Measurements from ENCODE around the gene TCEA2. TPM values are rescaled to one million over a fixed set of nuclear protein-coding genes. Genes with fewer than 3 reads are reported as not detected.
"Not testable (repeated sequence)": the region's sequence is repeated elsewhere in the genome, so short reads cannot be mapped to it uniquely, and the experiment has no call there.

The TCEA2 gene
- total RNA-seq, 1 donor from 2014 or later: 33.1 TPM

- Histone ChIP-seq H3K27ac (no peak within 1 kb of the TSS), H3K9me3 (no peaks in the 10 kb centered on the region), H3K4me3 (peak within 1 kb of the TSS; percentile 36 to 62), H3K4me1 (peaks cover 21% of the 10 kb centered on the region), H3K36me3 (no peaks in the 10 kb centered on the region), H3K27me3 (no peaks in the 10 kb centered on the region)
- TF ChIP-seq CTCF (IDR thresholded peaks at IDR 0.05) (no peak), POLR2A (IDR thresholded peaks at IDR 0.05) (no peak), POLR2AphosphoS5 (IDR thresholded peaks at IDR 0.05; ENCODE audit: insufficient read depth in 1 of 2, low read depth in 1 of 2) (no peak)
- no peak for DNase-seq (ENCODE audit: extremely low spot score in 2 of 2)
- intact Hi-C loops (cut with DNase I): no loop called here
Measured at GRCh38 chr20:64083804-64084684, 21.0 kb downstream of the TCEA2 start, which contains the start of gene LKAAEAR1. Gene LKAAEAR1, minus strand, starts transcription at chr20:64084398. Its CDS starts 179 bp downstream, at chr20:64084219.

- Histone ChIP-seq H3K4me3 (no peak overlapping the region), H3K27me3 (no peaks in the 10 kb centered on the region)
- TF ChIP-seq CTCF (IDR thresholded peaks at IDR 0.05): no peak
- no peak for TF ChIP-seq POLR2A (IDR thresholded peaks at IDR 0.05)
- TF ChIP-seq POLR2AphosphoS5 (IDR thresholded peaks at IDR 0.05; ENCODE audit: insufficient read depth in 1 of 2, low read depth in 1 of 2): no peak
Measured at GRCh38 chr20:64084685-64085152, 21.7 kb downstream of the TCEA2 start.

GRCh38 chr20:64086801-64087200 lies 23.8 kb downstream of the TCEA2 start:
- Histone ChIP-seq H3K27me3 (no peaks in the 10 kb centered on the region), H3K4me1 (peaks cover 16% of the 10 kb centered on the region), H3K4me3 (no peak overlapping the region), H3K27ac (no peak overlapping the region), H3K9me3 (no peaks in the 10 kb centered on the region), H3K36me3 (no peaks in the 10 kb centered on the region)
- DNase-seq (ENCODE audit: extremely low spot score in 2 of 2): no peak
- intact Hi-C loops (cut with DNase I): loop anchor here (5.0 kb wide), 1 partner anchor 1844 kb away; no protein-coding TSS in a partner anchor
- no peak for TF ChIP-seq POLR2AphosphoS5 (IDR thresholded peaks at IDR 0.05; ENCODE audit: insufficient read depth in 1 of 2, low read depth in 1 of 2)
- no peak for TF ChIP-seq CTCF (IDR thresholded peaks at IDR 0.05)
- no peak for TF ChIP-seq POLR2A (IDR thresholded peaks at IDR 0.05)

More at GRCh38 chr20:64084685-64085152, 21.7 kb downstream of the TCEA2 start:
- intact Hi-C loops (cut with DNase I): loop anchor here (5.0 kb wide), 1 partner anchor 1842 kb away; no protein-coding TSS in a partner anchor
- Histone ChIP-seq H3K4me1 (peaks cover 16% of the 10 kb centered on the region), H3K27ac (no peak overlapping the region), H3K36me3 (no peaks in the 10 kb centered on the region), H3K9me3 (no peaks in the 10 kb centered on the region)
- no peak for DNase-seq (ENCODE audit: extremely low spot score in 2 of 2)

GRCh38 chr20:64087226-64087825 lies 24.3 kb downstream of the TCEA2 start:
- DNase-seq (ENCODE audit: extremely low spot score in 2 of 2); H3K27me3 ChIP-seq; H3K9me3 ChIP-seq; H3K36me3 ChIP-seq; H3K4me3 ChIP-seq; H3K27ac ChIP-seq: not testable (repeated sequence)
- intact Hi-C loops (cut with DNase I): loop anchor here (5.0 kb wide), 1 partner anchor 1845 kb away; no protein-coding TSS in a partner anchor
- peaks cover 16% of the 10 kb centered on the region for H3K4me1 ChIP-seq

DNA sequence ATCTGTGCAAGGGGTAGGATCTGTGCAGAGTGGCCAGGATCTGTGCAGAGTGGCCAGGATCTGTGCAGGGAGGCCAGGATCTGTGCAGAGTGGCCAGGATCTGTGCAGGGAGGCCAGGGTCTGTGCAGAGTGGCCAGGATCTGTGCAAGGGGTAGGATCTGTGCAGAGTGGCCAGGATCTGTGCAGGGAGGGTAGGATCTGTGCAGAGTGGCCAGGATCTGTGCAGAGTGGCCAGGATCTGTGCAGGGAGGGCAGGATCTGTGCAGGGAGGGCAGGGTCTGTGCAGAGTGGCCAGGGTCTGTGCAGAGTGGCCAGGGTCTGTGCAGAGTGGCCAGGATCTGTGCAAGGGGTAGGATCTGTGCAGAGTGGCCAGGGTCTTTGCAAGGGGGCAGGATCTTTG lies 25.6 kb downstream of the TCEA2 start:
- not testable (repeated sequence) for H3K36me3 ChIP-seq; H3K27ac ChIP-seq; H3K4me3 ChIP-seq; DNase-seq (ENCODE audit: extremely low spot score in 2 of 2); H3K27me3 ChIP-seq; H3K4me1 ChIP-seq; H3K9me3 ChIP-seq
- intact Hi-C loops (cut with DNase I): loop anchor here (5.0 kb wide), 1 partner anchor 1846 kb away; no protein-coding TSS in a partner anchor
